ENCODE results near the gene ZNF799. TPM values are rescaled to one million over a fixed set of nuclear protein-coding genes. Genes with fewer than 3 reads are reported as not detected.

The ZNF799 gene
- total and polyA plus RNA-seq, 2 of the 4 experiments (the other 2 are of a cell fraction): 0.79 to 3.4 TPM

DNA sequence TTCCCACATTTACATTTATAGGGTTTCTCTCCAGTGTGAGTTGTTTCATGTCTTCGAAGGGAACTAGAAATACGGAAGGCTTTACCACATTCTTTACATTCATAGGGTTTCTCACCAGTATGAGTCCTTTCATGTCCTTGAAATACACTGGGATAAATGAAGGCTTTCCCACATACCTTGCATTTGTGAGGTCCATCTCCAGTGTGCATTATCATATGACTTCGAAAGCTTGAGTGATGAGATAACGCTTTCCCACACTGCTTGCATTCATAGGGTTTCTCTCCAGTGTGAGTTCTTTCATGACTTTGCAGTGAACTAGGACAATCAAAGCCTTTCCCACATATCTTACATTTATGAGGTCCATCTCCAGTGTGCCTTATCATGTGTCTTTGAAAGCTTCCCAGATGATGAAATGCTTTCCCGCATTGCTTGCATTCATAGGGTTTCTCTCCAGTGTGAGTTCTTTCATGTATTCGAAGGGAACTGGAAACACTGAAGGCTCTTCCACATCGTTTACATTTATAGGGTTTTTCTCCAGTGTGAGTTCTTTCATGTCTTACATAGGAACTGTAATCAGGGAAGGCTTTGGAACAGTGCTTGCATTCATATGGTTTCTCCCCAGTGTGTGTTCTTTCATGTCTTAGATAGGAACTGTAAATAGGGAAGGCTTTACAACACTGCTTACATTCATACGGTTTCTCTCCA is 50.7 kb downstream of the ZNF799 start:
- Histone ChIP-seq H2BK5ac (ENCODE audit: low read depth, low read length, poor library complexity, severe bottlenecking) (no peak overlapping the region), H3K9ac (ENCODE audit: low read depth, low read length) (no peak overlapping the region), H3K4me1 (ENCODE audit: control insufficient read depth, insufficient read depth, low read length) (no peaks in the 10 kb centered on the region), H3K4me2 (ENCODE audit: low read depth, low read length) (no peak overlapping the region), H3K18ac (ENCODE audit: low read depth, low read length) (no peak overlapping the region), H2AK5ac (ENCODE audit: low read depth, low read length) (no peak overlapping the region), H4K91ac (ENCODE audit: insufficient read depth, low read depth, low read length) (no peak overlapping the region), H2BK15ac (ENCODE audit: low read depth, low read length) (no peak overlapping the region), H4K20me1 (ENCODE audit: insufficient read depth, low read length) (no peaks in the 10 kb centered on the region), H4K5ac (ENCODE audit: low read depth, low read length) (no peak overlapping the region), H2BK120ac (ENCODE audit: low read depth, low read length) (no peak overlapping the region), H3K9me3 (ENCODE audit: control insufficient read depth, insufficient read depth, low read length) (peaks cover 58% of the 10 kb centered on the region), H3K4me3 (ENCODE audit: insufficient read depth, low read depth, low read length) (no peak overlapping the region), H4K8ac (ENCODE audit: low read depth in 2 of 2, low read length in 2 of 2) (no peak overlapping the region), H3K9me1 (ENCODE audit: insufficient read depth, low read length) (no peaks in the 10 kb centered on the region), H3K23ac (ENCODE audit: low read depth, low read length) (no peak overlapping the region), H3K56ac (ENCODE audit: extremely low read depth, insufficient read depth, low read length) (no peak overlapping the region), H3K27me3 (ENCODE audit: control insufficient read depth, insufficient read depth, low read length) (no peaks in the 10 kb centered on the region), H3K27ac (ENCODE audit: insufficient read depth, low read length) (no peak overlapping the region), H2AFZ (replicated peaks; ENCODE audit: low read length, poor library complexity) (no peak overlapping the region), H2BK20ac (ENCODE audit: low read depth, low read length) (no peak overlapping the region), H3K36me3 (ENCODE audit: control insufficient read depth, insufficient read depth, low read length) (peaks cover 19% of the 10 kb centered on the region), H3K4ac (ENCODE audit: low read depth, low read length) (no peak overlapping the region), H3K14ac (replicated peaks; ENCODE audit: low read depth, low read length) (no peak overlapping the region), H2AK9ac (replicated peaks; ENCODE audit: low read depth, low read length, poor library complexity) (no peak overlapping the region), H3K79me1 (ENCODE audit: low read depth in 1 of 2, low read length in 2 of 2) (no peaks in the 10 kb centered on the region)
- WGBS, 2 experiments (ENCODE audit: extremely low coverage in 2 of 2, insufficient read length in 1 of 2): no CpG with 5 or more reads among the region's 8 CpGs
- in situ Hi-C loops (cut with MboI; ENCODE audit: low sequenced_read_pairs): no loop called here
- DNase-seq: no peak
- BruUV-seq (replicated peaks): no TSS peak
- ATAC-seq (ENCODE audit: low read depth): no peak
- intact Hi-C loops (cut with micrococcal nuclease): no loop called here
- CTCF ChIA-PET: no interaction called here
- POLR2A ChIA-PET (ENCODE audit: unreplicated experiment): no interaction called here
- TF ChIP-seq CHD1 (IDR thresholded peaks at IDR 0.05; ENCODE audit: low read depth, low read length) (no peak), SMC3 (IDR thresholded peaks at IDR 0.05; ENCODE audit: low read depth, low read length) (no peak), MAZ (IDR thresholded peaks at IDR 0.05; ENCODE audit: borderline replicate concordance, low read depth, low read length) (no peak), CEBPB (IDR thresholded peaks at IDR 0.05; ENCODE audit: low read depth, low read length) (no peak), NFE2L2 (IDR thresholded peaks at IDR 0.05; ENCODE audit: low read depth, low read length) (no peak), RCOR1 (IDR thresholded peaks at IDR 0.05; ENCODE audit: insufficient replicate concordance, low read length) (no peak), RFX5 (IDR thresholded peaks at IDR 0.05; ENCODE audit: low read depth, low read length) (no peak)
- TF ChIP-seq, protein P1, sequence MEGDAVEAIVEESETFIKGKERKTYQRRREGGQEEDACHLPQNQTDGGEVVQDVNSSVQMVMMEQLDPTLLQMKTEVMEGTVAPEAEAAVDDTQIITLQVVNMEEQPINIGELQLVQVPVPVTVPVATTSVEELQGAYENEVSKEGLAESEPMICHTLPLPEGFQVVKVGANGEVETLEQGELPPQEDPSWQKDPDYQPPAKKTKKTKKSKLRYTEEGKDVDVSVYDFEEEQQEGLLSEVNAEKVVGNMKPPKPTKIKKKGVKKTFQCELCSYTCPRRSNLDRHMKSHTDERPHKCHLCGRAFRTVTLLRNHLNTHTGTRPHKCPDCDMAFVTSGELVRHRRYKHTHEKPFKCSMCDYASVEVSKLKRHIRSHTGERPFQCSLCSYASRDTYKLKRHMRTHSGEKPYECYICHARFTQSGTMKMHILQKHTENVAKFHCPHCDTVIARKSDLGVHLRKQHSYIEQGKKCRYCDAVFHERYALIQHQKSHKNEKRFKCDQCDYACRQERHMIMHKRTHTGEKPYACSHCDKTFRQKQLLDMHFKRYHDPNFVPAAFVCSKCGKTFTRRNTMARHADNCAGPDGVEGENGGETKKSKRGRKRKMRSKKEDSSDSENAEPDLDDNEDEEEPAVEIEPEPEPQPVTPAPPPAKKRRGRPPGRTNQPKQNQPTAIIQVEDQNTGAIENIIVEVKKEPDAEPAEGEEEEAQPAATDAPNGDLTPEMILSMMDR (conservative IDR thresholded peaks at IDR 0.05; ENCODE audit: low read depth, low read length): no peak
- dilution Hi-C loops (cut with HindIII; ENCODE audit: low sequenced_read_pairs, unreplicated experiment): no loop called here

All from IMR-90 (cell line).